Stimulated activated naive CD8-positive, alpha-beta T cell treated with anti-CD3 and anti-CD28 coated beads, Interleukin-15, Interleukin-2, amounts not matched to agents 100 ng/mL and 50 ng/mL, for 24 hours (primary cell): ENCODE results near the gene ZNF135.

ENCODE experiments used
- H3K27ac Mint-ChIP-seq: one replicate; pipeline ENCODE4 v1.8.0; 2021; ENCODE audit warnings: mild to moderate bottlenecking, mixed read lengths
- H3K27me3 Mint-ChIP-seq: one replicate; pipeline ENCODE4 v1.8.0; 2021; ENCODE audit warnings: mixed read lengths
- H3K36me3 Mint-ChIP-seq: one replicate; pipeline ENCODE4 v1.8.0; 2021; ENCODE audit warnings: low read depth, mixed read lengths
- H3K4me1 Mint-ChIP-seq: one replicate; pipeline ENCODE4 v1.8.0; 2021; ENCODE audit warnings: low read depth, mixed read lengths
- H3K4me3 Mint-ChIP-seq: one replicate; pipeline ENCODE4 v1.8.0; 2021; ENCODE audit warnings: mild to moderate bottlenecking, mixed read lengths
- H3K9me3 Mint-ChIP-seq: one replicate; pipeline ENCODE4 v1.8.0; 2021; ENCODE audit warnings: mixed read lengths

The ZNF135 gene

GRCh38 chr19:58060231-58060630 lies 1.1 kb downstream of the ZNF135 start:
- Mint-ChIP-seq H3K4me1 (peaks cover 7% of the 10 kb centered on the region), H3K36me3 (peaks cover 46% of the 10 kb centered on the region), H3K27me3 (peaks cover 11% of the 10 kb centered on the region), H3K27ac (no peak overlapping the region), H3K9me3 (peaks cover 45% of the 10 kb centered on the region), H3K4me3 (peak overlapping the region; percentile 52)

- Mint-ChIP-seq H3K27me3 (peaks cover 1% of the 10 kb centered on the region), H3K4me1 (peaks cover 6% of the 10 kb centered on the region), H3K9me3 (peaks cover 56% of the 10 kb centered on the region), H3K27ac (no peak overlapping the region), H3K36me3 (peaks cover 65% of the 10 kb centered on the region), H3K4me3 (no peak overlapping the region)
Observed at GRCh38 chr19:58063712-58064111, 4.6 kb downstream of the ZNF135 start.

GRCh38 chr19:58067240-58067912 lies 8.3 kb downstream of the ZNF135 start:
- Mint-ChIP-seq H3K27me3 (no peaks in the 10 kb centered on the region), H3K4me3 (no peak overlapping the region), H3K36me3 (peaks cover 78% of the 10 kb centered on the region), H3K4me1 (no peaks in the 10 kb centered on the region), H3K9me3 (peaks cover 61% of the 10 kb centered on the region), H3K27ac (no peak overlapping the region)

GRCh38 chr19:58079792-58080191 lies 20.7 kb downstream of the ZNF135 start:
- Mint-ChIP-seq H3K4me1 (no peaks in the 10 kb centered on the region), H3K9me3 (peaks cover 34% of the 10 kb centered on the region), H3K27me3 (no peaks in the 10 kb centered on the region), H3K27ac (no peak overlapping the region), H3K4me3 (no peak overlapping the region), H3K36me3 (peaks cover 34% of the 10 kb centered on the region)

GRCh38 chr19:58083021-58083420 lies 23.9 kb downstream of the ZNF135 start:
- Mint-ChIP-seq H3K36me3 (peaks cover 39% of the 10 kb centered on the region), H3K27me3 (no peaks in the 10 kb centered on the region), H3K9me3 (peaks cover 27% of the 10 kb centered on the region), H3K4me1 (no peaks in the 10 kb centered on the region), H3K4me3 (no peak overlapping the region), H3K27ac (no peak overlapping the region)

GRCh38 chr19:58084596-58085347 lies 25.7 kb downstream of the ZNF135 start:
- no peak overlapping the region for H3K27ac Mint-ChIP-seq
- no peaks in the 10 kb centered on the region for H3K4me1 Mint-ChIP-seq
- H3K27me3 Mint-ChIP-seq = no peaks in the 10 kb centered on the region
- no peak overlapping the region for H3K4me3 Mint-ChIP-seq
- H3K36me3 Mint-ChIP-seq = peaks cover 44% of the 10 kb centered on the region
- H3K9me3 Mint-ChIP-seq = peaks cover 27% of the 10 kb centered on the region

- peaks cover 40% of the 10 kb centered on the region for H3K36me3 Mint-ChIP-seq
- H3K4me3 Mint-ChIP-seq = no peak overlapping the region
- no peak overlapping the region for H3K27ac Mint-ChIP-seq
- peaks cover 23% of the 10 kb centered on the region for H3K9me3 Mint-ChIP-seq
- H3K27me3 Mint-ChIP-seq = no peaks in the 10 kb centered on the region
- H3K4me1 Mint-ChIP-seq = no peaks in the 10 kb centered on the region
Observed at GRCh38 chr19:58085348-58085875, 26.3 kb downstream of the ZNF135 start.

- H3K4me3 Mint-ChIP-seq = no peak overlapping the region
- H3K4me1 Mint-ChIP-seq = no peaks in the 10 kb centered on the region
- H3K27me3 Mint-ChIP-seq = no peaks in the 10 kb centered on the region
- H3K9me3 Mint-ChIP-seq = peaks cover 11% of the 10 kb centered on the region
- peaks cover 37% of the 10 kb centered on the region for H3K36me3 Mint-ChIP-seq
- H3K27ac Mint-ChIP-seq = no peak overlapping the region
Observed at GRCh38 chr19:58086825-58087710, 28.0 kb downstream of the ZNF135 start.

- peaks cover 35% of the 10 kb centered on the region for H3K36me3 Mint-ChIP-seq
- no peak overlapping the region for H3K27ac Mint-ChIP-seq
- H3K4me3 Mint-ChIP-seq = no peak overlapping the region
- H3K27me3 Mint-ChIP-seq = no peaks in the 10 kb centered on the region
- H3K4me1 Mint-ChIP-seq = no peaks in the 10 kb centered on the region
- peaks cover 12% of the 10 kb centered on the region for H3K9me3 Mint-ChIP-seq
Observed at GRCh38 chr19:58088521-58089052, 29.5 kb downstream of the ZNF135 start.

- H3K4me3 Mint-ChIP-seq = no peak overlapping the region
- H3K4me1 Mint-ChIP-seq = no peaks in the 10 kb centered on the region
- peaks cover 30% of the 10 kb centered on the region for H3K36me3 Mint-ChIP-seq
- H3K27ac Mint-ChIP-seq = no peak overlapping the region
- H3K9me3 Mint-ChIP-seq = peaks cover 7% of the 10 kb centered on the region
- H3K27me3 Mint-ChIP-seq = no peaks in the 10 kb centered on the region
Observed at GRCh38 chr19:58089846-58090245, 30.8 kb downstream of the ZNF135 start.

- no peak overlapping the region for H3K27ac Mint-ChIP-seq
- peaks cover 33% of the 10 kb centered on the region for H3K36me3 Mint-ChIP-seq
- H3K27me3 Mint-ChIP-seq = no peaks in the 10 kb centered on the region
- no peaks in the 10 kb centered on the region for H3K4me1 Mint-ChIP-seq
- peaks cover 11% of the 10 kb centered on the region for H3K9me3 Mint-ChIP-seq
- no peak overlapping the region for H3K4me3 Mint-ChIP-seq
Observed at GRCh38 chr19:58091251-58091995, 32.3 kb downstream of the ZNF135 start.

GRCh38 chr19:58093071-58093470 lies 34.0 kb downstream of the ZNF135 start:
- H3K27me3 Mint-ChIP-seq = no peaks in the 10 kb centered on the region

GRCh38 chr19:58095328-58095727 lies 36.2 kb downstream of the ZNF135 start:
- Mint-ChIP-seq H3K9me3 (peaks cover 23% of the 10 kb centered on the region), H3K36me3 (peaks cover 35% of the 10 kb centered on the region), H3K4me3 (no peak overlapping the region), H3K27me3 (no peaks in the 10 kb centered on the region), H3K4me1 (peaks cover 13% of the 10 kb centered on the region), H3K27ac (no peak overlapping the region)

More at GRCh38 chr19:58093071-58093470, 34.0 kb downstream of the ZNF135 start:
- Mint-ChIP-seq H3K4me1 (peaks cover 7% of the 10 kb centered on the region), H3K36me3 (peaks cover 32% of the 10 kb centered on the region), H3K4me3 (no peak overlapping the region), H3K9me3 (peaks cover 16% of the 10 kb centered on the region), H3K27ac (no peak overlapping the region)

- peaks cover 32% of the 10 kb centered on the region for H3K36me3 Mint-ChIP-seq
Observed at GRCh38 chr19:58096884-58097283, 37.8 kb downstream of the ZNF135 start.

More at GRCh38 chr19:58096884-58097283, 37.8 kb downstream of the ZNF135 start:
- H3K4me3 Mint-ChIP-seq = peak overlapping the region; percentile 74
- H3K27me3 Mint-ChIP-seq = no peaks in the 10 kb centered on the region
- peaks cover 21% of the 10 kb centered on the region for H3K9me3 Mint-ChIP-seq
- H3K27ac Mint-ChIP-seq = peak overlapping the region; percentile 69
- peaks cover 13% of the 10 kb centered on the region for H3K4me1 Mint-ChIP-seq
